Right lung (tissue), 5 donors: ENCODE data around the gene WWC2. TPM values are rescaled to one million over a fixed set of nuclear protein-coding genes. Genes with fewer than 3 reads are reported as not detected.
"Not testable (repeated sequence)": the region's sequence is repeated elsewhere in the genome, so short reads cannot be mapped to it uniquely, and the experiment has no call there.

Experiments
- DNase-seq, 2 donors: peaks; one replicate each; pipeline ENCODE4 v3.0.0-alpha.2; 2013
- polyA plus RNA-seq, 5 donors: library from polyadenylated mRNA; unstranded; fragments of 120-200 nt; gene quantifications; one replicate each; pipeline versions ENCODE4 v1.2.1 to v1.2.3, GENCODE V29; 2013; ENCODE audit warnings: inconsistent platforms in 1 of 5, low replicate concordance in 1 of 5; ENCODE audit not compliant: insufficient read length in 5 of 5, insufficient read depth in 1 of 5

Gene WWC2
- polyA plus RNA-seq, 5 donors: 27.2 to 75.2 (median 52.9) TPM

- DNase-seq: peak; percentile 60 to 68
Measured at GRCh38 chr4:183098019-183098722, 886 bp upstream of the WWC2 start.

GRCh38 chr4:183099537-183100297 is 660 bp downstream of the WWC2 start:
- DNase-seq: no peak

GRCh38 chr4:183100298-183100599 is 1.2 kb downstream of the WWC2 start:
- no peak for DNase-seq

GRCh38 chr4:183100827-183101226 is 1.8 kb downstream of the WWC2 start:
- DNase-seq: no peak

GRCh38 chr4:183101956-183102480 is 3.0 kb downstream of the WWC2 start:
- no peak for DNase-seq

GRCh38 chr4:183105092-183105491 is 6.0 kb downstream of the WWC2 start:
- no peak for DNase-seq

GRCh38 chr4:183106839-183107238 is 7.8 kb downstream of the WWC2 start:
- no peak for DNase-seq

- DNase-seq: no peak
Measured at GRCh38 chr4:183107891-183108459, 8.9 kb downstream of the WWC2 start.

GRCh38 chr4:183110244-183110643 is 11.2 kb downstream of the WWC2 start:
- DNase-seq: no peak

GRCh38 chr4:183111452-183111885 is 12.4 kb downstream of the WWC2 start:
- no peak for DNase-seq

GRCh38 chr4:183118141-183118540 is 19.1 kb downstream of the WWC2 start:
- no peak for DNase-seq

GRCh38 chr4:183118585-183118984 is 19.5 kb downstream of the WWC2 start:
- no peak for DNase-seq

GRCh38 chr4:183121660-183122059 is 22.6 kb downstream of the WWC2 start:
- DNase-seq: not testable (repeated sequence)

GRCh38 chr4:183124228-183124627 is 25.2 kb downstream of the WWC2 start:
- DNase-seq: no peak

GRCh38 chr4:183124865-183125264 is 25.8 kb downstream of the WWC2 start:
- no peak for DNase-seq

GRCh38 chr4:183129125-183129524 is 30.1 kb downstream of the WWC2 start:
- no peak for DNase-seq

GRCh38 chr4:183129675-183130074 is 30.6 kb downstream of the WWC2 start:
- no peak for DNase-seq

- DNase-seq: peak in 1 of 2 donors; percentile 24
Measured at GRCh38 chr4:183130328-183131155, 31.5 kb downstream of the WWC2 start.

- no peak for DNase-seq
Measured at GRCh38 chr4:183132081-183132480, 33.0 kb downstream of the WWC2 start.

GRCh38 chr4:183132865-183133264 is 33.8 kb downstream of the WWC2 start:
- no peak for DNase-seq

GRCh38 chr4:183136855-183137254 is 37.8 kb downstream of the WWC2 start:
- DNase-seq: no peak
